ENCODE measurements around the gene TTC16. TPM values are rescaled to one million over a fixed set of nuclear protein-coding genes. Genes with fewer than 3 reads are reported as not detected.
A peak's percentile ranks its signal among the peaks of the same experiment; 100 is the strongest.

TTC16 gene
- total and polyA plus RNA-seq, 2 donors (not counting 3 experiments of a cell fraction or from before 2014, with no cell fraction given), result not detected

DNA sequence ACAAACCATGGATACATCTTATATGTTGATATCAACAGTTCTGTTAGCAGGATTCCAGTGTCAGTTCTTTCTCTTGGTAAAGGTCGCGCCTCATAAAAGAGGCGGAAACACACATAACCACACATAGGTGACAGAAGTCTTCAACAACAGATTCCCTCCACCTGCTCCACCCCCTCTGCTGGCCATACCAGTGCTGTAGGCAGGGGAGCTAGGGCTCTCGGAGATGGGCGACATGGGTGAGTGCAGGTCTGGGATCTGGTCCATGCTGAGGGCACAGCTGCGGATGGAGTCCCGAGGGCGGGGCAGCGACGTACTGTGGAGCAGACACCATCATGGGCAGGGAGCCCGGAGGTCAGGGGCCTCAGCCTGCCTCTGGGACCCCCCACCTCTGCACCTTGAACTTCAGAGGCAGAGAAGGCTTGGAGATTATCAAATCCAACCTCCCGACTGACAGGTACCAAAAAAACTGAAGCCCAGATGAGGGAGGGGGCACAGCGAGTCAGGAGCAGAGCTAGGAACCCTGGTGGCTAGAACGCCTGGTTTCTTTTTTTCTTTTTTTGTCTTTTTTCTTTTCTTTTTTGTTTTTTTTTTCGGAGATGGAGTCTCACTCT lies 31.2 kb downstream of the TTC16 start:
- no peak overlapping the region for H3K27ac ChIP-seq (ENCODE audit: insufficient read depth, low read depth, low read length)
- dilution Hi-C loops (cut with MboI; ENCODE audit: extremely low pct_ligation_motif_present, low sequenced_read_pairs) (no loop called here), intact Hi-C loops (cut with micrococcal nuclease) (no loop called here)
- no peak overlapping the region for H3K4me3 ChIP-seq (replicated peaks in 1 of 3; ENCODE audit: insufficient read depth in 1 of 3, low read depth in 1 of 3, low read length in 3 of 3)
- H3K36me3 ChIP-seq (ENCODE audit: control insufficient read depth in 2 of 2, extremely low read depth in 1 of 2, insufficient read depth in 2 of 2, low read length in 2 of 2), result peaks cover 39 to 72% of the 10 kb centered on the region in 2 experiments
- no peaks in the 10 kb centered on the region for H3K9me3 ChIP-seq (replicated peaks; ENCODE audit: control insufficient read depth, insufficient read depth, low read length)
- no TSS peak for BruUV-seq (replicated peaks)
- no peaks in the 10 kb centered on the region for H3K9me1 ChIP-seq (replicated peaks; ENCODE audit: control insufficient read depth, extremely low read depth, insufficient read depth, low read length)
- TF ChIP-seq, protein P1, sequence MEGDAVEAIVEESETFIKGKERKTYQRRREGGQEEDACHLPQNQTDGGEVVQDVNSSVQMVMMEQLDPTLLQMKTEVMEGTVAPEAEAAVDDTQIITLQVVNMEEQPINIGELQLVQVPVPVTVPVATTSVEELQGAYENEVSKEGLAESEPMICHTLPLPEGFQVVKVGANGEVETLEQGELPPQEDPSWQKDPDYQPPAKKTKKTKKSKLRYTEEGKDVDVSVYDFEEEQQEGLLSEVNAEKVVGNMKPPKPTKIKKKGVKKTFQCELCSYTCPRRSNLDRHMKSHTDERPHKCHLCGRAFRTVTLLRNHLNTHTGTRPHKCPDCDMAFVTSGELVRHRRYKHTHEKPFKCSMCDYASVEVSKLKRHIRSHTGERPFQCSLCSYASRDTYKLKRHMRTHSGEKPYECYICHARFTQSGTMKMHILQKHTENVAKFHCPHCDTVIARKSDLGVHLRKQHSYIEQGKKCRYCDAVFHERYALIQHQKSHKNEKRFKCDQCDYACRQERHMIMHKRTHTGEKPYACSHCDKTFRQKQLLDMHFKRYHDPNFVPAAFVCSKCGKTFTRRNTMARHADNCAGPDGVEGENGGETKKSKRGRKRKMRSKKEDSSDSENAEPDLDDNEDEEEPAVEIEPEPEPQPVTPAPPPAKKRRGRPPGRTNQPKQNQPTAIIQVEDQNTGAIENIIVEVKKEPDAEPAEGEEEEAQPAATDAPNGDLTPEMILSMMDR (IDR thresholded peaks at IDR 0.05; ENCODE audit: extremely low read depth in 1 of 2, insufficient read depth in 1 of 2, low read depth in 1 of 2, low read length in 2 of 2), result peak in 1 of 2 donors; percentile 1
- TF ChIP-seq, protein P2, sequence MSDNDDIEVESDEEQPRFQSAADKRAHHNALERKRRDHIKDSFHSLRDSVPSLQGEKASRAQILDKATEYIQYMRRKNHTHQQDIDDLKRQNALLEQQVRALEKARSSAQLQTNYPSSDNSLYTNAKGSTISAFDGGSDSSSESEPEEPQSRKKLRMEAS (IDR thresholded peaks at IDR 0.05; ENCODE audit: insufficient read depth, insufficient read length), result no peak
- ChIA-PET POLR2A (interaction anchor here (1.0 kb wide), 1 partner anchor 10 kb away, joined by 6 read pairs; no protein-coding TSS in a partner anchor), CTCF (interaction anchor here (0.7 to 1.5 kb wide), 7 partner anchors 12 to 221 kb away, joined by 3 to 7 read pairs (median 4); partner anchors contain the start of gene TOR2A)
- H2AFZ ChIP-seq (ENCODE audit: low read depth, low read length), result no peak overlapping the region
- H4K20me1 ChIP-seq (replicated peaks; ENCODE audit: control insufficient read depth, extremely low read depth, insufficient read depth, low read length), result peaks cover 3% of the 10 kb centered on the region
- no peak for DNase-seq (ENCODE audit: low read depth, low spot score)
- no peak overlapping the region for H3K4me2 ChIP-seq (ENCODE audit: insufficient read depth, low read length)
- H3K4me1 ChIP-seq (ENCODE audit: control insufficient read depth, extremely low read depth, insufficient read depth, low read length), result no peaks in the 10 kb centered on the region
- FAIRE-seq, result no peak
- H3K9ac ChIP-seq (replicated peaks; ENCODE audit: extremely low read depth, insufficient read depth, low read length), result no peak overlapping the region
- peaks cover 7% of the 10 kb centered on the region for H3K79me2 ChIP-seq (ENCODE audit: control insufficient read depth, insufficient read depth, low read length)
- no peaks in the 10 kb centered on the region for H3K27me3 ChIP-seq (ENCODE audit: control insufficient read depth in 2 of 2, insufficient read depth in 2 of 2, low read length in 2 of 2)

DNA sequence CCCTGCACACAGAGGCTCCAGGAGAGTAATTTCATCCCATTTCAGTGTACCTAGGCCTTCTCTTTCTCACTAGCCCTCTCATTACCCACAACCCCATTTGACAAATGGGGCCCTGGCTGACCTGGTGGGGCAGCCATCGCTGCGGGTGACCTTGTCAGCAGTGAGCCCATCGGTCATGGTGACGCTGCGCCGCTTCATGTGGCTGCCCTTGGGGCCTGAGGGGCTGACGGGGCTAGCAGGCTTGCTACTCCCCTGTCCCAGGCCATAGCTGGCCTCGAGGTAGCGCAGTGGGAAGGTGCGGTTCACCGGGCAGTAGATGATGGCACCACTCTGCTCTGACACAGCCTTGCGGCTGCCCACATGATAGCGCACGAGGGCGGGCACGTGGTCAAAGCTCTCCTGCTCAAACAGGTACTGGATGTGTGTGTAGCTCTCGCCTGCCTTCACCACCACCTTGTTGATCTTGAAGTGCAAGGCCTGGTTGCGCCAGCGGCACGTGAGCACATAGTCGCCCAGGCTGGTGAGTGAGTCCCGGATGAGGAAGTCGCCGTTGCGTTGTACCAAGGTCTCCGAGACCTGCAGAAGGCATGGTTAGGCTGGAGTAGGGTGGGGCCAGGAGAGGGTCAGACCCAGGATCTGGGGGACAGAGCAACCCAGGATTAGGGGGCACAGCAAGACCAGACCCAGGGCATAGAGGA lies 33.4 kb downstream of the TTC16 start:
- H3K9ac ChIP-seq (replicated peaks; ENCODE audit: extremely low read depth, insufficient read depth, low read length), result no peak overlapping the region
- no peaks in the 10 kb centered on the region for H3K27me3 ChIP-seq (ENCODE audit: control insufficient read depth in 2 of 2, insufficient read depth in 2 of 2, low read length in 2 of 2)
- POLR2A ChIA-PET, result no interaction called here
- CTCF ChIA-PET, result no interaction called here
- H3K9me1 ChIP-seq (replicated peaks; ENCODE audit: control insufficient read depth, extremely low read depth, insufficient read depth, low read length), result no peaks in the 10 kb centered on the region
- intact Hi-C loops (cut with micrococcal nuclease), result no loop called here
- TF ChIP-seq FOS (IDR thresholded peaks at IDR 0.05; ENCODE audit: borderline replicate concordance, insufficient read depth, low read length) (no peak), JUN (IDR thresholded peaks at IDR 0.05; ENCODE audit: borderline replicate concordance, insufficient read depth, insufficient read length, low read depth) (no peak), POLR2A (IDR thresholded peaks at IDR 0.05; ENCODE audit: low read depth, low read length) (no peak), POLR2AphosphoS5 (IDR thresholded peaks at IDR 0.05; ENCODE audit: insufficient read depth, low read depth, low read length) (no peak), EZH2 (IDR thresholded peaks at IDR 0.05; ENCODE audit: borderline replicate concordance, low read depth, low read length, severe bottlenecking) (no peak), MYC (IDR thresholded peaks at IDR 0.05; ENCODE audit: low read depth, low read length) (no peak), GATA2 (IDR thresholded peaks at IDR 0.05; ENCODE audit: insufficient read depth, insufficient read length, low read depth, low read length) (no peak)
- TF ChIP-seq, protein P2 (IDR thresholded peaks at IDR 0.05; ENCODE audit: insufficient read depth, insufficient read length), result no peak
- TF ChIP-seq, protein P1 (IDR thresholded peaks at IDR 0.05; ENCODE audit: extremely low read depth in 1 of 2, insufficient read depth in 1 of 2, low read depth in 1 of 2, low read length in 2 of 2), result no peak
- no peaks in the 10 kb centered on the region for H3K4me1 ChIP-seq (ENCODE audit: control insufficient read depth, extremely low read depth, insufficient read depth, low read length)
- H3K9me3 ChIP-seq (replicated peaks; ENCODE audit: control insufficient read depth, insufficient read depth, low read length), result no peaks in the 10 kb centered on the region
- dilution Hi-C loops (cut with MboI; ENCODE audit: extremely low pct_ligation_motif_present, low sequenced_read_pairs), result no loop called here
- H4K20me1 ChIP-seq (replicated peaks; ENCODE audit: control insufficient read depth, extremely low read depth, insufficient read depth, low read length), result peaks cover 3% of the 10 kb centered on the region
- no TSS peak for BruUV-seq (replicated peaks)
- peaks cover 22% of the 10 kb centered on the region for H3K79me2 ChIP-seq (ENCODE audit: control insufficient read depth, insufficient read depth, low read length)
- DNase-seq (ENCODE audit: low read depth, low spot score), result no peak
- FAIRE-seq, result no peak
- H3K27ac ChIP-seq (ENCODE audit: insufficient read depth, low read depth, low read length), result no peak overlapping the region
- H3K4me2 ChIP-seq (ENCODE audit: insufficient read depth, low read length), result no peak overlapping the region
- no peak overlapping the region for H3K4me3 ChIP-seq (replicated peaks in 1 of 3; ENCODE audit: insufficient read depth in 1 of 3, low read depth in 1 of 3, low read length in 3 of 3)
- H2AFZ ChIP-seq (ENCODE audit: low read depth, low read length), result no peak overlapping the region
- H3K36me3 ChIP-seq (ENCODE audit: control insufficient read depth in 2 of 2, extremely low read depth in 1 of 2, insufficient read depth in 2 of 2, low read length in 2 of 2), result peaks cover 39 to 64% of the 10 kb centered on the region in 2 experiments
